Panc1 (cell line): ENCODE measurements around the gene SDK2. TPM values are rescaled to one million over a fixed set of nuclear protein-coding genes. Genes with fewer than 3 reads are reported as not detected.
"Not testable (repeated sequence)": the region's sequence is repeated elsewhere in the genome, so short reads cannot be mapped to it uniquely, and the experiment has no call there.

Source experiments
- ATAC-seq: fragments of 200-7000 bp; cut with Tn5 transposase; 2 replicates; pipeline ENCODE4 v1.9.1; 2020; ENCODE audit warnings: mild to moderate bottlenecking, moderate library complexity
- BruUV-seq: library from RNA; stranded (reverse); fragments of 400-500 nt; replicated peaks from 2 replicates; lab custom pipeline; 2021; lab: Mats Ljungman, UMichigan
- CTCF ChIA-PET: fragments of 300-600 bp; sonication (Branson Sonifier 250); formaldehyde crosslinking; loops from one replicate; lab custom pipeline; 2022; ENCODE audit warnings: antibody characterized with exemption; lab: Charles Lee
- POLR2A ChIA-PET: fragments of 300-600 bp; sonication (Branson Sonifier 250); formaldehyde crosslinking; loops from one replicate; lab custom pipeline; 2022; ENCODE audit warnings: antibody characterized with exemption; lab: Charles Lee
- DNase-seq: peaks from one replicate; pipeline ENCODE4 v3.0.0-alpha.2; 2010; ENCODE audit warnings: low read depth, low spot score
- H3K27ac ChIP-seq: 2 replicates; pipeline ENCODE4 v1.5.1; 2011; ENCODE audit warnings: mild to moderate bottlenecking, low read length, inconsistent platforms
- H3K27me3 ChIP-seq: fragments of 200-500 bp; sonication (Bioruptor generic); 2 replicates; pipeline ENCODE4 v1.6.0; 2014; ENCODE audit warnings: low read length, inconsistent platforms; ENCODE audit not compliant: control insufficient read depth, insufficient read depth
- H3K36me3 ChIP-seq: fragments of 200-500 bp; sonication (Bioruptor generic); 2 replicates; pipeline ENCODE4 v1.5.1; 2014; ENCODE audit warnings: inconsistent platforms, mild to moderate bottlenecking, low read length, moderate library complexity; ENCODE audit not compliant: control insufficient read depth, insufficient read depth
- H3K4me1 ChIP-seq: 2 replicates; pipeline ENCODE4 v1.5.1; 2011; ENCODE audit warnings: inconsistent platforms, mild to moderate bottlenecking, low read length, moderate library complexity; ENCODE audit not compliant: control insufficient read depth, insufficient read depth
- H3K4me3 ChIP-seq, 2 experiments: 2 replicates each; pipeline ENCODE4 v1.5.1; 2011 to 2012; ENCODE audit warnings: low read depth in 2 of 2, low read length in 2 of 2, mild to moderate bottlenecking in 2 of 2, inconsistent platforms in 1 of 2, moderate library complexity in 1 of 2
- H3K9me3 ChIP-seq: fragments of 200-500 bp; sonication (Bioruptor generic); 2 replicates; pipeline ENCODE4 v1.5.1; 2014; ENCODE audit warnings: low read depth, mild to moderate bottlenecking, inconsistent platforms, low read length, moderate library complexity; ENCODE audit not compliant: control insufficient read depth, insufficient read depth
- CTCF ChIP-seq: fragments of 450-650 bp; IDR thresholded peaks from 2 replicates; pipeline ENCODE4 v1.5.1; 2017; ENCODE audit warnings: mild to moderate bottlenecking
- POLR2AphosphoS5 ChIP-seq: IDR thresholded peaks from 2 replicates; pipeline ENCODE4 v1.6.1; 2012; ENCODE audit warnings: mild to moderate bottlenecking, low read depth, low read length, moderate library complexity
- SIN3A ChIP-seq: IDR thresholded peaks from 2 replicates; pipeline ENCODE4 v1.6.1; 2012; ENCODE audit warnings: low read depth, mild to moderate bottlenecking, low read length, moderate library complexity, borderline replicate concordance; ENCODE audit not compliant: insufficient read depth
- TCF7L2 ChIP-seq: IDR thresholded peaks from 2 replicates; pipeline ENCODE4 v1.6.1; 2011; ENCODE audit warnings: mild to moderate bottlenecking, low read depth, low read length, inconsistent platforms
- in situ Hi-C: cut with HindIII; loops from 2 replicates; pipeline ENCODE4 v1.10.0; 2016; ENCODE audit warnings: low sequenced_read_pairs, low pct_unique_long_range_greater_than_20kb
- intact Hi-C: fragments of 100-400 bp; cut with micrococcal nuclease; formaldehyde crosslinking; loops from one replicate; pipeline ENCODE4 v1.10.0; 2022; ENCODE audit not compliant: unreplicated experiment
- total RNA-seq: library from RNA; stranded (reverse); gene quantifications from one replicate; pipeline ENCODE4 v1.2.1, GENCODE V29; 2021; ENCODE audit not compliant: unreplicated experiment
- TF ChIP-seq, protein P1 (sequence below), 2 experiments: IDR thresholded peaks; 2 replicates each; pipeline ENCODE4 v1.6.1; 2011 to 2012; ENCODE audit warnings: low read depth in 2 of 2, control low read depth in 1 of 2, low read length in 1 of 2, mild to moderate bottlenecking in 1 of 2, moderate library complexity in 1 of 2; ENCODE audit not compliant: insufficient read depth in 1 of 2

The SDK2 gene
- total RNA-seq, 1 experiment from 2014 or later = 0.41 TPM

- no TSS peak for BruUV-seq
- intact Hi-C loops = no loop called here
- no peak for TF ChIP-seq TCF7L2
- no peak for TF ChIP-seq SIN3A
- no peak for TF ChIP-seq CTCF
- no peak for TF ChIP-seq POLR2AphosphoS5
- TF ChIP-seq, protein P1, sequence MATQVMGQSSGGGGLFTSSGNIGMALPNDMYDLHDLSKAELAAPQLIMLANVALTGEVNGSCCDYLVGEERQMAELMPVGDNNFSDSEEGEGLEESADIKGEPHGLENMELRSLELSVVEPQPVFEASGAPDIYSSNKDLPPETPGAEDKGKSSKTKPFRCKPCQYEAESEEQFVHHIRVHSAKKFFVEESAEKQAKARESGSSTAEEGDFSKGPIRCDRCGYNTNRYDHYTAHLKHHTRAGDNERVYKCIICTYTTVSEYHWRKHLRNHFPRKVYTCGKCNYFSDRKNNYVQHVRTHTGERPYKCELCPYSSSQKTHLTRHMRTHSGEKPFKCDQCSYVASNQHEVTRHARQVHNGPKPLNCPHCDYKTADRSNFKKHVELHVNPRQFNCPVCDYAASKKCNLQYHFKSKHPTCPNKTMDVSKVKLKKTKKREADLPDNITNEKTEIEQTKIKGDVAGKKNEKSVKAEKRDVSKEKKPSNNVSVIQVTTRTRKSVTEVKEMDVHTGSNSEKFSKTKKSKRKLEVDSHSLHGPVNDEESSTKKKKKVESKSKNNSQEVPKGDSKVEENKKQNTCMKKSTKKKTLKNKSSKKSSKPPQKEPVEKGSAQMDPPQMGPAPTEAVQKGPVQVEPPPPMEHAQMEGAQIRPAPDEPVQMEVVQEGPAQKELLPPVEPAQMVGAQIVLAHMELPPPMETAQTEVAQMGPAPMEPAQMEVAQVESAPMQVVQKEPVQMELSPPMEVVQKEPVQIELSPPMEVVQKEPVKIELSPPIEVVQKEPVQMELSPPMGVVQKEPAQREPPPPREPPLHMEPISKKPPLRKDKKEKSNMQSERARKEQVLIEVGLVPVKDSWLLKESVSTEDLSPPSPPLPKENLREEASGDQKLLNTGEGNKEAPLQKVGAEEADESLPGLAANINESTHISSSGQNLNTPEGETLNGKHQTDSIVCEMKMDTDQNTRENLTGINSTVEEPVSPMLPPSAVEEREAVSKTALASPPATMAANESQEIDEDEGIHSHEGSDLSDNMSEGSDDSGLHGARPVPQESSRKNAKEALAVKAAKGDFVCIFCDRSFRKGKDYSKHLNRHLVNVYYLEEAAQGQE (IDR thresholded peaks at IDR 0.05; ENCODE audit: insufficient read depth in 1 of 2, low read depth in 2 of 2, low read length in 1 of 2) = no peak
- Histone ChIP-seq H3K4me3 (no peak overlapping the region), H3K27me3 (no peaks in the 10 kb centered on the region), H3K4me1 (no peaks in the 10 kb centered on the region), H3K9me3 (no peaks in the 10 kb centered on the region), H3K36me3 (no peaks in the 10 kb centered on the region), H3K27ac (no peak overlapping the region)
- CTCF ChIA-PET = no interaction called here
- POLR2A ChIA-PET = no interaction called here
- ATAC-seq (no peak; the same call in 1 of the 2 replicates), DNase-seq (no peak)
- in situ Hi-C loops = no loop called here
Measured at GRCh38 chr17:73455767-73456166, 188.5 kb downstream of the SDK2 start.

- H3K27me3 ChIP-seq = no peaks in the 10 kb centered on the region; the same call in 1 of the 2 replicates
- CTCF ChIA-PET = no interaction called here
- POLR2A ChIA-PET = no interaction called here
- in situ Hi-C loops = no loop called here
- no peak overlapping the region for H3K4me3 ChIP-seq
- H3K36me3 ChIP-seq = no peaks in the 10 kb centered on the region
- no peak for DNase-seq
- H3K4me1 ChIP-seq = no peaks in the 10 kb centered on the region
- peak; percentile 50; the same call in 1 of the 2 replicates for ATAC-seq
- no TSS peak for BruUV-seq
- no peak overlapping the region for H3K27ac ChIP-seq
- TF ChIP-seq, protein P1 (IDR thresholded peaks at IDR 0.05; ENCODE audit: insufficient read depth in 1 of 2, low read depth in 2 of 2, low read length in 1 of 2) = no peak
- intact Hi-C loops = no loop called here
- H3K9me3 ChIP-seq = no peaks in the 10 kb centered on the region
Measured at GRCh38 chr17:73455050-73455687, 189.1 kb downstream of the SDK2 start.

GRCh38 chr17:73453494-73453893 is 190.8 kb downstream of the SDK2 start:
- in situ Hi-C loops = not testable (repeated sequence)

More at GRCh38 chr17:73453494-73453893, 190.8 kb downstream of the SDK2 start:
- H3K27ac ChIP-seq, intact Hi-C loops, ATAC-seq, H3K9me3 ChIP-seq, H3K4me1 ChIP-seq, H3K4me3 ChIP-seq, H3K27me3 ChIP-seq, BruUV-seq, DNase-seq, H3K36me3 ChIP-seq: not testable (repeated sequence)
- POLR2A ChIA-PET = interaction anchor here (0.7 kb wide), 1 partner anchor 34 kb away, joined by 3 read pairs; no protein-coding TSS in a partner anchor
- CTCF ChIA-PET = interaction anchor here (0.7 kb wide), 1 partner anchor 205 kb away, joined by 5 read pairs; no protein-coding TSS in a partner anchor
